ENCODE measurements around the gene TMEM214. TPM values are rescaled to one million over a fixed set of nuclear protein-coding genes. Genes with fewer than 3 reads are reported as not detected.

Gene TMEM214
- total RNA-seq, 1 experiment from 2014 or later, result 55.3 TPM

DNA sequence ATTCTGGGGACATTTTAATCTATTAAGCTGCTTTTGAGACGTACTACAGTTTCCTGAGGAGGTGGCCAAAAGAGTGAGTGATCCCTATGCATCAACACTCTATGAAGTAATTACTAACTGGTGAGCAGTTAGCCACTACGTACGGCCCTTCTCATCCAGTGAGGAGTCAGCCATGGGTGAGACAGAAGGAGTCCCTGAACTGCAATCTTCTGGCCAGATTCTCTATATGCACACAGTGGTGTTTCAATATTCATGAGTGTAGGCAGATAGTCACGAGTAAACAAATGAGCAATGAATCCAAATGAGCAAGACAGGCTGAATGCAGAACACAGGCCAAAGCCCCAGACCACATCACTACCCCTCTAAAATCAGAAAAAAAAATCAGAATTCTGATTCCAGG lies 29.8 kb upstream of the TMEM214 start:
- Mint-ChIP-seq H3K27me3 (ENCODE audit: low read depth) (peaks cover 6% of the 10 kb centered on the region), H3K9me3 (no peaks in the 10 kb centered on the region; a peak in 1 of 5 replicates), H3K4me1 (peaks cover 4% of the 10 kb centered on the region in 2 experiments; a peak in 3 of 4 replicates), H3K4me3 (no peak overlapping the region), H3K36me3 (ENCODE audit: insufficient read depth in 1 of 3, low read depth in 3 of 3) (no peaks in the 10 kb centered on the region; a peak in 1 of 7 replicates), H3K27ac (no peak overlapping the region)
- H3K23me2 ChIP-seq (ENCODE audit: insufficient read length, low read depth, low read length, poor library complexity, severe bottlenecking), result no peaks in the 10 kb centered on the region
- H3K56ac ChIP-seq (ENCODE audit: insufficient read length, low read depth, low read length), result no peak overlapping the region
- H2BK12ac ChIP-seq (ENCODE audit: insufficient read length, low read depth, low read length), result no peak overlapping the region
- no peak overlapping the region for H4K5ac ChIP-seq (ENCODE audit: insufficient read length, low read depth, low read length)
- no peaks in the 10 kb centered on the region for H3K9me3 ChIP-seq (ENCODE audit: control insufficient read depth, low read depth, low read length)
- H3K4ac ChIP-seq (ENCODE audit: low read depth, low read length), result no peak overlapping the region
- no peak overlapping the region for H3K23ac ChIP-seq (ENCODE audit: insufficient read length, low read depth, low read length)
- H2BK120ac ChIP-seq (ENCODE audit: low read depth, low read length, poor library complexity, severe bottlenecking), result no peak overlapping the region
- no peak overlapping the region for H2AK5ac ChIP-seq (ENCODE audit: insufficient read length, low read length)
- H3K79me1 ChIP-seq (ENCODE audit: insufficient read depth, low read depth, low read length, poor library complexity, severe bottlenecking), result no peaks in the 10 kb centered on the region
- H3K27ac ChIP-seq (ENCODE audit: insufficient read length, low read depth, low read length), result no peak overlapping the region
- H3K79me2 ChIP-seq (ENCODE audit: insufficient read depth, low read length), result no peaks in the 10 kb centered on the region
- peaks cover 2% of the 10 kb centered on the region for H4K20me1 ChIP-seq (ENCODE audit: control insufficient read depth, insufficient read depth, insufficient read length)
- no peaks in the 10 kb centered on the region for H3K4me1 ChIP-seq (ENCODE audit: insufficient read depth, low read length)
- H3K14ac ChIP-seq (ENCODE audit: insufficient read depth, low read length), result no peak overlapping the region
- TF ChIP-seq CTCF (conservative IDR thresholded peaks at IDR 0.05), result no peak
- no peak overlapping the region for H3K18ac ChIP-seq (ENCODE audit: insufficient read length, low read depth, low read length)
- no peak for DNase-seq
- H2BK5ac ChIP-seq (ENCODE audit: insufficient read length, low read length), result no peak overlapping the region
- no peak overlapping the region for H3K4me2 ChIP-seq (ENCODE audit: insufficient read depth, insufficient read length, low read length)
- H3K27me3 ChIP-seq (ENCODE audit: insufficient read depth, low read length), result no peaks in the 10 kb centered on the region
- H2BK15ac ChIP-seq (ENCODE audit: low read depth, low read length), result no peak overlapping the region
- no peak overlapping the region for H4K91ac ChIP-seq (ENCODE audit: insufficient read length, low read depth, low read length)
- no peak overlapping the region for H3K9ac ChIP-seq (ENCODE audit: extremely low read depth, insufficient read length, low read length)
- no peak overlapping the region for H3T11ph ChIP-seq (ENCODE audit: low read length)
- H4K8ac ChIP-seq (replicated peaks; ENCODE audit: insufficient read length, low read depth, low read length), result no peak overlapping the region
- no peak overlapping the region for H2AFZ ChIP-seq (ENCODE audit: low read length)
- H2BK20ac ChIP-seq (ENCODE audit: low read depth, low read length, poor library complexity, severe bottlenecking), result no peak overlapping the region
- WGBS (ENCODE audit: extremely low coverage, insufficient read length, low lambda C conversion rate), result no CpG with 5 or more reads among the region's 4 CpGs
